Amygdala (tissue), 56 donors: Measurements from ENCODE around the gene KCNT2.

ENCODE experiments used
- DNase-seq, 56 donors: peaks; one replicate each; lab custom pipeline; 2025; lab: John Stamatoyannopoulos, UW

KCNT2 gene

GRCh38 chr1:196459383-196459782 is 148.9 kb downstream of the KCNT2 start:
- DNase-seq: no peak

GRCh38 chr1:196454792-196455191 is 153.4 kb downstream of the KCNT2 start:
- DNase-seq: no peak

- DNase-seq: no peak
These were observed 157.1 kb downstream of the KCNT2 start for GRCh38 chr1:196451103-196451502.

GRCh38 chr1:196450143-196451095 is 157.8 kb downstream of the KCNT2 start:
- no peak for DNase-seq

DNA sequence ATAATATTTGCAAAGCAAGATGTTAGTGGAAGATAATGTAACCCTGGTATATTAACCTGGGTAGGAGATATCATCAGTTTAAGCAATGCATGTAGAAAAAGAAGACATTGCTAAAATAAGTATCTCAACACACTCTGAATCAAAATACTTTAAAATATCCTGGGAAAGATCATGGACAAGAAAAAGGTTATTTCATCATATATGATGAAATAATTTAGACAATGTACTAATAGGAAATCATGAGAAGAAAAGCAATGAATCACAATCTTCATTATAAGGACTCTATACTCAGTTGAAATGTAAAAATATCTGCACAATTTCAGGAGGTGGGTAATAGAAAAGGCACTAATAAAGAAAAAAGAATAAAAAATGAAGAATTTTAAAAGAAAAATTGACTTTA is 158.8 kb downstream of the KCNT2 start:
- DNase-seq: no peak

DNA sequence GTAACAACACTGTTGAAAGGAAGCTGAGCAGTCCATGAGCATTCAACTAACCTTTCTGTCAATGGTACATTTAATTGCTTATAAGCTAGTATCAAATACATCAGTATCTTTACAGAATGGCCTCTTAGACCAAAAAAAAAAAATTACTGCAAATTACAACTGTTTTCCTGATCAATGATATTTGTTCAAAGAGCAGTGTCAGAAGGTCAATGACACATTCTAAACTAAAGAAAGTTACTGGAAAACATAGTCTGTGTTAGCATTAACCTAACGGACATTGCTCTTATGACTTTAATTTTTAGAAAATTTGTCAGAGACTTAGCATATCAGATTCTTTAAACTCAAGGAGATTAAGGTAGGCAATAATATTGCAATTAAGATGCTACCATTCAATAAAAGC is 162.5 kb downstream of the KCNT2 start:
- DNase-seq: no peak

DNA sequence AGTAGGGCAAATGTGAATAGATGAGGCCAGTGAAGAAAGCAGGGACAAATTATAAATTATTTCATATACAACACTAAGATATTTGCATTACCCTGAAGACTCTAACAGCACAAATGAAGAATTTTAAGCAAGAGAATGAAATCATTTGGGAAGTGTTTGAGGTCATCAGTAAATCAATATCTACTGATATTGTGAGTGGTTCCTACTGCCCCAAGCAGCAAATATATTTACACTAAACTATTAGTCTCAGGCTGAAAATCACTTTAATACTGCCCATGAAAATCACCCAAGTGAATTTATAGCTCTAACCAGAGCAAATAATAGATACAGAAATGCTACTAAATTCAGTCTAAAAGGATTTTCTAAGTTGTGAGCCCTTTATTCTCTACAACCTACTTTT is 163.6 kb downstream of the KCNT2 start:
- no peak for DNase-seq

GRCh38 chr1:196442366-196442765 is 165.9 kb downstream of the KCNT2 start:
- DNase-seq: no peak

GRCh38 chr1:196440711-196441110 is 167.5 kb downstream of the KCNT2 start:
- DNase-seq: no peak

DNA sequence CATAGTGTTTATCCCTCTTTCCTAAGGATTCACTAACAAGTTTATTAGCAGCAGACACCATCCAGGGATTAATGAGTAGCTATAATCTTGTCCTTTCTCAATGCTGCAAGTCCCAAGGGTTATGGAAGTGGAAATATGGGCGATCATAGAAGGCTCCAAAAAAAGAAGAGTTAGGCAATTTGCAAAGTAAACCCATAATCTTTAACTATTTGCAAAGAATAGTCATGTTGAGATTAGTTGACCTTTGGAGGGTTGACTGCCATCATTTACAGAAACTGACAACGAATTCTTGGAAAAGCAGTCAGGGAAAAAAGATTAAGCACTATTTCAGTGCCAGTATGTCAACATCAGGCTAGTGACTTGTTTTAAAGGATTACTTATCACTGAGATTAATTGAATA is 169.9 kb downstream of the KCNT2 start:
- DNase-seq: no peak

GRCh38 chr1:196437671-196438070 is 170.6 kb downstream of the KCNT2 start:
- DNase-seq: no peak

DNA sequence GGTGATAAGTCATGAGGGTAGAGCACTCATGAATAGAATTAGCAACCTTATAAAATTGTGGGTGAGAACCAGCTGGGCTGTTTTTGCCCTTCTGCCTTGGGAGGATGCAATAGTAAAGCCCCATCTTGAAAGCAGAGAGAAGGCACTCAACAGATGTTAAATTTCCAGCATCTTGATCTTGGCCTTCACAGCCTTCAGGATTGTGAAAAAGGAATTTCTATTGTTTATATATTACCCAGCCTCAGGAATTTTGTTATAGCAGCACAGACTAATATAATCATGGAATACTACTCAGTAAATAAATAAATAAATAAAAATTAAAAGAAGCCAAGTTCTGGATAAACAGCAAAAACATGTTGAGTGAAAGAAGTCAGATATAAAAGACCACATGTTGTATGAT is 175.2 kb downstream of the KCNT2 start:
- DNase-seq: no peak

DNA sequence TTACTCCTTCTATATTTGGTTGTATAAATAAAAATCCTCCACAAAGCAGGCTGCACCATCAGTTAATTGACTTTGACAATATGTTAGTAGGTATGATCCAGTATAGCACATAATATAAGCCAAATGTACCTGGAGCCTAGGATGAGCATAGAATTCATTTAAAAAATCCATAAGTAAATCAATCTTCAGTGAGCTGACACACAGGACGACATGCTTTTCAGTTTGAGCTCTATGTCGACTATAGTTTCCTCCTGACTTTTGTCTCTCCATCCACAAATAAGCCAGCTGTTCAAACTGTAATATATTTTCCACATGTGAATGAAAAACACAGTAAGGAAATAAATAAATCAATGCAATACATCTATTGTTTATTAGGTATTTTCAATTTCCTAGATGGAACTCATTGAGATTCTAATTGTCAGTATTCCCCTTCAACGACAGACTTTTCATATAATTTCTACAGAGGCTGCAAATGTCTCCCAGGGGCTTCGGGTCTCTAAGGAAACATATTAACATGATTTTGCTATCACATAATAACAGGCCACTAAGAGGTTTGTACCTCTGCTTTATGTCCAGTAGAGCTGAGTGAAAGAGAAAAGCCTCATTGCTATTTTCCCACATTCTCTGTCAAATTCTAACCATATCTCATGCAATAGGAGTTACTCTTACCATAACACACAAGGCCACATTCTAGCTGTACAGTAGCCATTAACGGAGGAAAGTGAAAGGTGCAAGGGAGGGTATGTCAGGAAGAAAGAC is 180.1 kb downstream of the KCNT2 start:
- DNase-seq: no peak

DNA sequence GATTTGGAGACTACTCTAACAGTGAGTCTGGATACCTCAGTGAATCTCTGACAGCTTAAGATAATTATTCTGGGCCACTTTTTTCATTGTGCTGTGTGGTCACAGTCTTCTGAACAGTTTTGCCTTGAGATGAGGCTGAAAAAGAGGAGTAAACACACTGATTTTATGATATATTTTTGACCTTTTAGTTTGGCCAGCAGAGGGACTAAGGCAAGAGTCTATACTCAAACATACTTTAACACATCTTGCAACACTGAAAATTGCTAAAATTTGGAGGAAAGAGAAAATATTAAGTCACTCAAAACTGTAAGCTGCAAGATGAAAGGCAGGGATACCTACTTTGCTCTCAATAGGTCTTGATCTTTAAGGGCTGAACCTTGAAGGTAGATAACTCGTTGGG is 182.7 kb downstream of the KCNT2 start:
- no peak for DNase-seq

DNA sequence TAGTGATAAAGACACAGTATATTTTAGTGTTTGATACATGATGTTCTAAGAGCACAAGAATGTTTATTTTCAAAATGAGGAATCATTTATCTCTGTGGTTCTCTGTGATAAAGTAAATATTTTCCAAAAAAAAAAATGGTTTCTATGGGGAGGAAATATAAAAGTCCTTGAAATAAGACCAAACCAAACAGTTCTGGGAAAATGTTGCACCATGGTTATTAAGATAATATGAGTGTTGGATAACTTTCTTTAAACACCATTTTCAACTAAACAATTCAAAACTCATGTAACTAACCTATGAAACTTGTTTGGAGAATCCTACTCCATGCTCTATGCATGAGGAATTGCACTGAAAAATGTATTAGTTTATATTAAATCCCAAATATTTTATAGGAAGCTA is 184.6 kb downstream of the KCNT2 start:
- no peak for DNase-seq

GRCh38 chr1:196418772-196419171 is 189.5 kb downstream of the KCNT2 start:
- DNase-seq: no peak

- no peak for DNase-seq
These were observed 192.3 kb downstream of the KCNT2 start for GRCh38 chr1:196415978-196416377.

DNA sequence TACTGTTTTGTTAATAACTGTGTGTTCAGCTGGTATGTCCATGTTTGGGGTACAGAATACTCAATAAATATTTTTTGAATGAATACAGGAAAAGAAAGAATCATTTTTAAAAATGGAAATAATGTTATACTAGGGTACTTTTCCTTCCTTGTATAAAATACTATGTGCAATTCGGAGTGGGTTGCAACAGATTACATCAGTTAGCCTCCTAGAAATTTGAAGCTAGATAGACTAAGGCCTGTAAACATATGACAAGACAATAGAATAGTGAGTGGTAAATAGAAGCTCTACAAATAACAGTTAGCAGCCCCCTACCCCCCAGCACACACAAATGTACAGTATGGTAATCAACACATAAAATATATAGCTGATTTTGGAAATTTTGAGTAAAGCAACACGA is 195.9 kb downstream of the KCNT2 start:
- DNase-seq: no peak

GRCh38 chr1:196410768-196411167 is 197.5 kb downstream of the KCNT2 start:
- DNase-seq: no peak

- DNase-seq: no peak
These were observed 198.7 kb downstream of the KCNT2 start for GRCh38 chr1:196409586-196409985.

- no peak for DNase-seq
These were observed 200.7 kb downstream of the KCNT2 start for GRCh38 chr1:196407358-196408051.
